HG03469 (cell line): ENCODE data around the gene NRIP3.

ENCODE experiments used
- ATAC-seq: cut with Tn5 transposase; IDR thresholded peaks from one replicate; pipeline ENCODE4 v1.9.1; 2021; ENCODE audit warnings: mild to moderate bottlenecking, moderate library complexity, moderate number of reproducible peaks; ENCODE audit not compliant: unreplicated experiment

NRIP3 gene

DNA sequence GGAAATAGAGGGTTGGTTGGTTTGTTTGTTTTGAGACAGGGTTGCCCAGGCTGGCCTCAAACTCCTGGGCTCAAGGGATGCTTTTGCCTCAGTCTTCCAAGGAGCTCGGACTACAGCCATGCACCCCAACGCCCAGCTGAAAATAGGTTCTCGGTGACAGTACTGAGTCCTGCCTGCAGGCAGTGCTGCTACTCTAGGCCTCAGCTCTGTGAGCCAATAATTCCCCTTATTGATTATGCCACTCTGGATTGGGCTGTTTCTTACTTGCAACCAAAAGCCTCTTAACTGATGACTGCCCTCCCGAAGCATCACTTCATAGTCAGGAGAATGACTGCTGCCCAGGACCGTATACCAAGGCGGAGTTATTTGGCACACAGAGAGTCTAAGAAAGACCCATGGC is 69.9 kb downstream of the NRIP3 start:
- no peak for ATAC-seq

DNA sequence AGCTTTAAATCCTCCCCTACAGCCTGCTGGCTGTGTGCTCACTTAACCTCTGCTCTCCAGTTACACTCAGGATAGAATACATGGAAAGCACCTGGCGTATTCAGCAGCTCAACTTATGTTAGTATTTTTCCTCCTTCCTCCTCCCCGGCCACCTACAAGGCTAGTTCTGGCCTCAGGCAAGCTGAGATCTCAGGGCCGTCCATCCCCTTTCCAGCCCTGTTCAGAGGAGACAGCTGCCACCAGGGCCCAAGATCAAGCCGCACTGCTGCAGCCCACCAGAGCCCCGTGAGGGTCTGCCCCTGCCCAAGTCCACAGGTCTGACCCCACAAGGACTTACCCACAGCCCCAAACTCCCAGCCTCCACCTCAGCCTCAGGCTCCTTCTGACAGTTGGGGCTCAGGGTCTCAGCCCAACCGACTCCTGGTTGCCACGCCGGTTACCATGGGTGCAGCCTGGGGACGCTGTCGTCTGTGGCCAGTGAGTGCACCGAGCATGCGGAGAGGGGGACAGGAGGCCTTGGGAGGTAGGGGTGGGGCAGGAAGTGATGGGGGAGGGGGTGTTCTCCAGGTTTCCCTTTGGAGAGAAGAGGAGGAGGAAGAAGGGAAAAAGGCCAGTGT is 71.1 kb downstream of the NRIP3 start, which contains the start of gene C11orf16:
Gene C11orf16, minus strand, starts transcription at position 384 of the 617 bp plus-strand sequence. CDS start 639 bp downstream, outside the sequence.
- no peak for ATAC-seq
